Measurements from ENCODE around the gene ABCC3. TPM values are rescaled to one million over a fixed set of nuclear protein-coding genes. Genes with fewer than 3 reads are reported as not detected.
A peak's percentile ranks its signal among the peaks of the same experiment; 100 is the strongest.

ABCC3 gene
- total RNA-seq, 4 donors from 2014 or later = 297 to 655 (median 533) TPM

- peaks cover 5 to 68% (median 49%) of the 10 kb centered on the region in 4 donors for H3K4me1 ChIP-seq
- no peak overlapping the region for H3K4me3 ChIP-seq
- H3K27ac ChIP-seq = peak overlapping the region in 1 of 4 donors; percentile 77
- H3K27me3 ChIP-seq = peaks cover 20% of the 10 kb centered on the region
- no peak for TF ChIP-seq EP300 (IDR thresholded peaks at IDR 0.05; ENCODE audit: low read depth)
- TF ChIP-seq CTCF (IDR thresholded peaks at IDR 0.05) = no peak
- TF ChIP-seq POLR2A (IDR thresholded peaks at IDR 0.05) = no peak
- TF ChIP-seq POLR2AphosphoS5 (IDR thresholded peaks at IDR 0.05) = no peak
- in situ Hi-C loops (cut with MboI; ENCODE audit: low pct_ligation_motif_present in 1 of 4, low pct_unique_long_range_greater_than_20kb in 1 of 4, low sequenced_read_pairs in 3 of 4) = loop anchor here in 2 of 4 donors (10.0 kb wide), 2 partner anchors 63 to 77 kb away; no protein-coding TSS in a partner anchor
- no peaks in the 10 kb centered on the region for H3K9me3 ChIP-seq
- 89% methylated on average over 9 of the region's 9 CpGs; no CpG with 5 or more reads in 1 of the 2 donors for WGBS, 2 donors (ENCODE audit: low coverage in 1 of 2)
- no peaks in the 10 kb centered on the region for H3K36me3 ChIP-seq
- intact Hi-C loops (cut with DNase I; ENCODE audit: low total_unique reads) = no loop called here
- DNase-seq = no peak
Measured at GRCh38 chr17:50631908-50632571, 2.6 kb upstream of the ABCC3 start.

- Histone ChIP-seq H3K36me3 (no peaks in the 10 kb centered on the region), H3K4me3 (no peak overlapping the region), H3K27ac (no peak overlapping the region), H3K4me1 (peaks cover 5 to 69% (median 51%) of the 10 kb centered on the region in 4 donors), H3K9me3 (no peaks in the 10 kb centered on the region), H3K27me3 (peaks cover 20% of the 10 kb centered on the region)
- 63 to 83% methylated on average over 1 to 5 of the region's 5 CpGs for WGBS, 2 donors (ENCODE audit: low coverage in 1 of 2)
- no peak for TF ChIP-seq POLR2A (IDR thresholded peaks at IDR 0.05)
- no peak for TF ChIP-seq CTCF (IDR thresholded peaks at IDR 0.05)
- TF ChIP-seq EP300 (IDR thresholded peaks at IDR 0.05; ENCODE audit: low read depth) = no peak
- no peak for TF ChIP-seq POLR2AphosphoS5 (IDR thresholded peaks at IDR 0.05)
- in situ Hi-C loops (cut with MboI; ENCODE audit: low pct_ligation_motif_present in 1 of 4, low pct_unique_long_range_greater_than_20kb in 1 of 4, low sequenced_read_pairs in 3 of 4) = loop anchor here in 2 of 4 donors (10.0 kb wide), 2 partner anchors 62 to 78 kb away; no protein-coding TSS in a partner anchor
- no peak for DNase-seq
- intact Hi-C loops (cut with DNase I; ENCODE audit: low total_unique reads) = no loop called here
Measured at GRCh38 chr17:50632637-50633036, 2.0 kb upstream of the ABCC3 start.

GRCh38 chr17:50633683-50634082 is 998 bp upstream of the ABCC3 start:
- no peaks in the 10 kb centered on the region for H3K36me3 ChIP-seq
- H3K27ac ChIP-seq = peak overlapping the region in 2 of 4 donors; percentile 89 to 92
- intact Hi-C loops (cut with DNase I; ENCODE audit: low total_unique reads) = no loop called here
- WGBS, 2 donors (ENCODE audit: low coverage in 1 of 2) = 92 to 97% methylated on average over 7 to 9 of the region's 9 CpGs
- H3K27me3 ChIP-seq = peaks cover 20% of the 10 kb centered on the region
- no peak for DNase-seq
- no peak overlapping the region for H3K4me3 ChIP-seq
- in situ Hi-C loops (cut with MboI; ENCODE audit: low pct_ligation_motif_present in 1 of 4, low pct_unique_long_range_greater_than_20kb in 1 of 4, low sequenced_read_pairs in 3 of 4) = loop anchor here in 2 of 4 donors (10.0 kb wide), 2 partner anchors 61 to 79 kb away; no protein-coding TSS in a partner anchor
- no peak for TF ChIP-seq EP300 (IDR thresholded peaks at IDR 0.05; ENCODE audit: low read depth)
- no peak for TF ChIP-seq POLR2AphosphoS5 (IDR thresholded peaks at IDR 0.05)
- no peak for TF ChIP-seq CTCF (IDR thresholded peaks at IDR 0.05)
- no peak for TF ChIP-seq POLR2A (IDR thresholded peaks at IDR 0.05)
- no peaks in the 10 kb centered on the region for H3K9me3 ChIP-seq
- H3K4me1 ChIP-seq = peaks cover 7 to 71% (median 51%) of the 10 kb centered on the region in 4 donors

GRCh38 chr17:50634915-50635731 is 442 bp downstream of the ABCC3 start:
- no peaks in the 10 kb centered on the region for H3K36me3 ChIP-seq
- intact Hi-C loops (cut with DNase I; ENCODE audit: low total_unique reads) = no loop called here
- peaks cover 17% of the 10 kb centered on the region for H3K27me3 ChIP-seq
- peak overlapping the region; percentile 78 to 92 (median 90) for H3K27ac ChIP-seq
- 14% methylated on average over 17 of the region's 52 CpGs; no CpG with 5 or more reads in 1 of the 2 donors for WGBS, 2 donors (ENCODE audit: low coverage in 1 of 2)
- peak overlapping the region; percentile 34 to 72 (median 61) for H3K4me3 ChIP-seq
- H3K4me1 ChIP-seq = peaks cover 21 to 71% (median 55%) of the 10 kb centered on the region in 4 donors
- H3K9me3 ChIP-seq = no peaks in the 10 kb centered on the region
- in situ Hi-C loops (cut with MboI; ENCODE audit: low pct_ligation_motif_present in 1 of 4, low pct_unique_long_range_greater_than_20kb in 1 of 4, low sequenced_read_pairs in 3 of 4) = loop anchor here in 2 of 4 donors (10.0 kb wide), 2 partner anchors 60 to 80 kb away; no protein-coding TSS in a partner anchor
- TF ChIP-seq CTCF (IDR thresholded peaks at IDR 0.05) (peak in 1 of 5 experiments; percentile 38), EP300 (IDR thresholded peaks at IDR 0.05; ENCODE audit: low read depth) (no peak), POLR2A (IDR thresholded peaks at IDR 0.05) (peak; percentile 66)
- no peak for DNase-seq
